Smooth muscle cell (in vitro differentiated cells): ENCODE data around the gene MFAP4. TPM values are rescaled to one million over a fixed set of nuclear protein-coding genes. Genes with fewer than 3 reads are reported as not detected.

Experiments used
- DNase-seq: peaks from one replicate; lab custom pipeline; 2025; ENCODE audit not compliant: unreplicated experiment; lab: John Stamatoyannopoulos, UW
- H2AFZ ChIP-seq: fragments of 200-600 bp; sonication (generic); 2 replicates; pipeline ENCODE4 v1.6.0; 2016; ENCODE audit warnings: antibody characterized with exemption, low read depth, mild to moderate bottlenecking
- H3F3A ChIP-seq: fragments of 200-600 bp; sonication (generic); 2 replicates; pipeline ENCODE4 v1.6.0; 2017; ENCODE audit warnings: antibody characterized with exemption, low read depth
- H3K27ac ChIP-seq: fragments of 200-600 bp; sonication (generic); 2 replicates; pipeline ENCODE4 v1.5.1; 2016; ENCODE audit warnings: low read depth, mild to moderate bottlenecking
- H3K27me3 ChIP-seq: fragments of 200-600 bp; sonication (generic); 2 replicates; pipeline ENCODE4 v1.6.1; 2016; ENCODE audit warnings: low read depth, mild to moderate bottlenecking
- H3K36me3 ChIP-seq: fragments of 200-600 bp; sonication (generic); 2 replicates; pipeline ENCODE4 v1.5.1; 2016; ENCODE audit warnings: low read depth
- H3K4me1 ChIP-seq: fragments of 200-600 bp; sonication (generic); 2 replicates; pipeline ENCODE4 v1.5.1; 2016; ENCODE audit warnings: low read depth
- H3K4me2 ChIP-seq: fragments of 200-600 bp; sonication (generic); 2 replicates; pipeline ENCODE4 v1.6.0; 2016; ENCODE audit warnings: mild to moderate bottlenecking
- H3K4me3 ChIP-seq: fragments of 200-600 bp; sonication (generic); 2 replicates; pipeline ENCODE4 v1.5.1; 2016; ENCODE audit warnings: mild to moderate bottlenecking
- H3K79me2 ChIP-seq: fragments of 200-600 bp; sonication (generic); 2 replicates; pipeline ENCODE4 v1.6.0; 2016; ENCODE audit warnings: low read depth, mild to moderate bottlenecking
- H3K9ac ChIP-seq: fragments of 200-600 bp; sonication (generic); 2 replicates; pipeline ENCODE4 v1.6.0; 2016; ENCODE audit warnings: low read depth
- H3K9me3 ChIP-seq: fragments of 200-600 bp; sonication (generic); replicated peaks from 2 replicates; pipeline ENCODE4 v1.5.1; 2016; ENCODE audit warnings: low read depth
- H4K20me1 ChIP-seq: fragments of 200-600 bp; sonication (generic); 2 replicates; pipeline ENCODE4 v1.6.0; 2016; ENCODE audit warnings: low read depth
- WGBS: methylation state at CpG from one replicate; pipeline ENCODE4 v1.1.7; 2016; ENCODE audit warnings: low lambda C conversion rate; 5-methylcytosine and 5-hydroxymethylcytosine counted together
- polyA plus RNA-seq: library from polyadenylated mRNA; unstranded; fragments of >200 nt; fragmentation: Nextera tagmentation; extraction: Ambion mirVana; gene quantifications from 2 replicates; pipeline ENCODE4 v1.2.1, GENCODE V29; 2016
- total RNA-seq: library from RNA; depleted of rRNA; stranded (reverse); fragments of >200 nt; gene quantifications from 2 replicates; pipeline ENCODE4 v1.2.3, GENCODE V29; 2014
- TF ChIP-seq, protein P1 (sequence below): fragments of 200-600 bp; sonication (generic); IDR thresholded peaks from 2 replicates; pipeline ENCODE4 v1.5.1; 2017; ENCODE audit warnings: borderline replicate concordance, mild to moderate bottlenecking, antibody characterized with exemption; ENCODE audit not compliant: insufficient read depth, poor library complexity, severe bottlenecking

MFAP4 gene
- total and polyA plus RNA-seq, 2 experiments from 2014 or later = 580 to 1,738 TPM

DNA sequence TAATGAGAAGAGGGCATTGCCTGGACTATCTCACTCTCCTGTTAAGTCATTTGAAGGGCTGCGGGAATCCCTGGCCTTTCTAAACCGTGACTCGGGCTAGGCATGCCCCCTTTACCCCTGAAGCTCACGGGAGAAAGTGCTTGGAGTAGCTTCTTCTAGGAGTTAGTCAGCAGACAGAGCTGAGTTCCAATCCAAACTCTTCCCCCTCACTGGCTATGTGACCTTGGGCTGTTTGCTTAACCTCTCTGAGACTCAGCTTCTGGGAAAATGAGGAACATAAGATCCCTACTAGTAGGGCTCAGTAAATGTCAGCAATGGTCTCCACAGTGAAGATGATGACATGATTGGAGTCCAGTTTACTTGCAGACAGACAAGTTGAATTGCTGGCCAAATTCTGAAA is 18.8 kb downstream of the MFAP4 start:
- Histone ChIP-seq H3K79me2 (no peaks in the 10 kb centered on the region), H3K9me3 (no peaks in the 10 kb centered on the region), H3K27ac (no peak overlapping the region), H3F3A (no peaks in the 10 kb centered on the region), H3K4me3 (no peak overlapping the region), H4K20me1 (no peaks in the 10 kb centered on the region), H3K4me2 (no peak overlapping the region), H3K36me3 (no peaks in the 10 kb centered on the region), H3K27me3 (no peaks in the 10 kb centered on the region), H3K4me1 (peaks cover under 1% of the 10 kb centered on the region), H2AFZ (no peak overlapping the region), H3K9ac (no peak overlapping the region)
- TF ChIP-seq, protein P1, sequence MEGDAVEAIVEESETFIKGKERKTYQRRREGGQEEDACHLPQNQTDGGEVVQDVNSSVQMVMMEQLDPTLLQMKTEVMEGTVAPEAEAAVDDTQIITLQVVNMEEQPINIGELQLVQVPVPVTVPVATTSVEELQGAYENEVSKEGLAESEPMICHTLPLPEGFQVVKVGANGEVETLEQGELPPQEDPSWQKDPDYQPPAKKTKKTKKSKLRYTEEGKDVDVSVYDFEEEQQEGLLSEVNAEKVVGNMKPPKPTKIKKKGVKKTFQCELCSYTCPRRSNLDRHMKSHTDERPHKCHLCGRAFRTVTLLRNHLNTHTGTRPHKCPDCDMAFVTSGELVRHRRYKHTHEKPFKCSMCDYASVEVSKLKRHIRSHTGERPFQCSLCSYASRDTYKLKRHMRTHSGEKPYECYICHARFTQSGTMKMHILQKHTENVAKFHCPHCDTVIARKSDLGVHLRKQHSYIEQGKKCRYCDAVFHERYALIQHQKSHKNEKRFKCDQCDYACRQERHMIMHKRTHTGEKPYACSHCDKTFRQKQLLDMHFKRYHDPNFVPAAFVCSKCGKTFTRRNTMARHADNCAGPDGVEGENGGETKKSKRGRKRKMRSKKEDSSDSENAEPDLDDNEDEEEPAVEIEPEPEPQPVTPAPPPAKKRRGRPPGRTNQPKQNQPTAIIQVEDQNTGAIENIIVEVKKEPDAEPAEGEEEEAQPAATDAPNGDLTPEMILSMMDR = no peak
- DNase-seq = no peak
- WGBS = 64% methylated on average over 4 of the region's 4 CpGs

DNA sequence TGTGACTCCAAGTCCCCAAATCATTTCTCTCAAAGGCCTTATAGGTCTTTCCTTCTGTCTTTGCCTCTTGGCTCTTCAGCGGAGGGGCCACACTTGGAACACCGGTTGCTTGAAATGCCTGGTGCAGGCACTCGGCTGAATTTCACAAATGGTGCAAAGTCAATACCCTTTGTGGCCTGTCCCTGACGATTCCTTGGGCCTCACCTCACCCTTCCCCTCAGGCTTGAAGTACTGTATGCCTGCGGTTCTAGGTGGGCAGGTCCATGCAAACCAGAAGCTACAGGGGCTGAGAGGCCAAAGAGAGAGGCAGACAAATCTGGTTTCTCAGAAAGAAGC is 20.4 kb downstream of the MFAP4 start:
- no peaks in the 10 kb centered on the region for H3K36me3 ChIP-seq
- H3K9me3 ChIP-seq = no peaks in the 10 kb centered on the region
- TF ChIP-seq, protein P1 = no peak
- no peak overlapping the region for H3K4me2 ChIP-seq
- H3F3A ChIP-seq = no peaks in the 10 kb centered on the region
- WGBS = 90% methylated on average over 5 of the region's 5 CpGs
- H3K79me2 ChIP-seq = no peaks in the 10 kb centered on the region
- H3K4me1 ChIP-seq = peaks cover 5% of the 10 kb centered on the region
- H3K4me3 ChIP-seq = no peak overlapping the region
- H3K9ac ChIP-seq = no peak overlapping the region
- no peak overlapping the region for H2AFZ ChIP-seq
- no peak overlapping the region for H3K27ac ChIP-seq
- H3K27me3 ChIP-seq = no peaks in the 10 kb centered on the region
- no peaks in the 10 kb centered on the region for H4K20me1 ChIP-seq
- no peak for DNase-seq

DNA sequence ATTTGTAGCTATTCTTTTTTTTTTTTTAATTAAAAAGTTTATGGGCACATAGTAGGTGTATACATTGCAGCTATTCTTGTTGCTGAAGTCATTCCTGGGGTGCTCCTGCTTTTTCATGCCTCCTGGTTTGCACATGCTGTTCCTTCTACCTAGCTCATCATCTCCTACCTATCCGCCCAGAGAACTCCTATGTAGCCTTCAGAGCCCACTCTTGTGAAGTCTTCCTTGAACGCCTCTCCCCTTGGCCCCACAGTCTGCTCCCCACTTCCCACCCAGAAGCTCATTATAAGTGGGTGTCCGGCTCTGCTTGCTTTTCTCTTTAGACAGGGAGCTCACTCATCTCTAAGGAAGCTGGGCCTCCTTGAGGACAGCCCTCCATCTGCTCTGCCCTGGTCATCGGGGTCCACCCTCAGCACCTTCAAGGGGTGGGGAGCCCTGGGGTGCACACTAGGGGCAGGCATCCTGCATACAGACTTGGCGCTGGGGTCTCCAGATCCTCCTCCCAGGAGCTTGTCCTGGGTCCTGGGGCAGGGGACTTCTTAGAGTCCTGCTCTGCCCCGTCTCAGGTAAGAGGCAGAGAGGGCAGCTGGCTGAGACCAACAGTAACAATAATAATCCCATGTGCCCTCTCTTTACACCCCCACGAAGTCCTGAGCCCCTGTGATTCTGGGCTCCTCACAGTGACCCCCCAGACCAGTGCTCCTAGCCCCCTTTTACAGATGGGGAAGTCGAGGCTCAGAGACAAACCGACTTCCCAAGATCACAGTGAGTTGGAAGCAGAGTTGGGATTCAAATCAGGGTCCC is 21.0 kb downstream of the MFAP4 start:
- TF ChIP-seq, protein P1 = no peak
- no peaks in the 10 kb centered on the region for H3K36me3 ChIP-seq
- no peak for DNase-seq
- no peak overlapping the region for H3K4me3 ChIP-seq
- no peaks in the 10 kb centered on the region for H4K20me1 ChIP-seq
- H3K4me1 ChIP-seq = peaks cover 10% of the 10 kb centered on the region
- H3K27me3 ChIP-seq = no peaks in the 10 kb centered on the region
- no peak overlapping the region for H3K27ac ChIP-seq
- no peak overlapping the region for H2AFZ ChIP-seq
- H3F3A ChIP-seq = no peaks in the 10 kb centered on the region
- H3K4me2 ChIP-seq = no peak overlapping the region
- H3K9me3 ChIP-seq = no peaks in the 10 kb centered on the region
- WGBS = 88% methylated on average over 9 of the region's 9 CpGs
- H3K79me2 ChIP-seq = no peaks in the 10 kb centered on the region
- H3K9ac ChIP-seq = no peak overlapping the region

DNA sequence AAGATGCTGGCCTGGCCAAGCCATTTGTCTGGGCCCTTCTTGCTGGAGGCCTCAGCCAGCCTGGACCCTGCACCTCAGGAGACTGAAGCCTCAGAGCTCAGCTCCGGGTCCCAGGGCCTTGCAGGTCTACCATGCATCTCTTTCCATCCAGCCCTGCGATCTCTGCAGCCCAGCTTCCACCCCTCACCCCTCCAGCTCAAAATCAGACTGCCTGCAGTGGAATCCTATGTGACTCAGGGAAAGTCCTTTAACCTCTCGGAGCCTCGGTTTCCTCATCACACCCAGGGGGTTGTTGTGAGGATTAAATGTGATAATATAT is 21.5 kb downstream of the MFAP4 start:
- Histone ChIP-seq H3K4me3 (no peak overlapping the region), H3K4me2 (no peak overlapping the region), H3K27me3 (no peaks in the 10 kb centered on the region), H3K36me3 (no peaks in the 10 kb centered on the region), H3K9ac (no peak overlapping the region), H3K4me1 (peaks cover 10% of the 10 kb centered on the region), H4K20me1 (no peaks in the 10 kb centered on the region), H3K9me3 (no peaks in the 10 kb centered on the region), H3F3A (no peaks in the 10 kb centered on the region), H3K27ac (no peak overlapping the region), H3K79me2 (no peaks in the 10 kb centered on the region), H2AFZ (no peak overlapping the region)
- 96% methylated on average over 4 of the region's 4 CpGs for WGBS
- TF ChIP-seq, protein P1 = no peak
- DNase-seq = no peak
